ENCODE data around the gene EAF1.
"Not testable (repeated sequence)": the region's sequence is repeated elsewhere in the genome, so short reads cannot be mapped to it uniquely, and the experiment has no call there.

The EAF1 gene

GRCh38 chr3:15479400-15480224, 52.2 kb downstream of the EAF1 start:
- DNase-seq (ENCODE audit: low spot score): no peak

- DNase-seq (ENCODE audit: low spot score): not testable (repeated sequence)
Measured at GRCh38 chr3:15484551-15484950, 57.2 kb downstream of the EAF1 start.

DNA sequence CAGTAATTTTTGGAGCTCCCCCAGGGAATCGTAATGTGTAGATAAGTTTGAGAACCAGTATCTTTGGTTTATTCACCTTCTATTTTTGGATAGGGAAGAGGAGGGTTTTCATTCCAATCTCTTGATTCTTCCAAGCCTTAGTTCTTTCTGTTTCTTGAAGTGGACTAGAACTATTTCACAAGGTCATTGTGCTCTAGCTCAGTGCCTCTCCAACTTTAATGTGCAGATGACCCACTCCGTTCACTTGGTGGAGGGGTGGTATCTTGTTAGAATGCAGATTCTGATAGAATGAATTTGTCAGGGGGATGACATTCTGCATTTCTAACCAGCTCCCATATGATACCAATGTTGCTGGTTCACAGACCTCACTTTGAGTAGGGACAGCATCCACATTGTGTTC, 58.6 kb downstream of the EAF1 start:
- DNase-seq (ENCODE audit: low spot score): no peak

- no peak for DNase-seq (ENCODE audit: low spot score)
Measured at GRCh38 chr3:15486979-15487378, 59.6 kb downstream of the EAF1 start.

DNA sequence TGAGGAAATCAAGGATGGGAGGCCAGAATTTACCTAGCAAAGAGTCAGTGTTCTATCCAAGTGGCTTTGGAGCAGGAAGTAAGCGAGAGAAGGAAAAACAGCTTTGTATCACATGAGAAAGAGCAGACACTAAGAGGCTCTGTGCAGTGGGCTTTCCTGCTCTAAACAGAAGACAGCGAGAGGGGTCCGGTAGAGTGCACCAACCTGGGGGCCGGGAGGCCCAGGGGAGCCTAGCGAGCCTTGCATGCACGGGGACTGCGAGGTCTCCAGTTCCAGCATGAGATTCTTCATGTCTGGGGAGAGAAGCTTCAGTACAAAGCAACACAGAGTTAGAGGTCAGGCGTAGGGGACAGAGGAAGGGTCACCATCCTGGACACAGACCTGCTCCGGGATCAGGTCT, 60.6 kb downstream of the EAF1 start:
- no peak for DNase-seq (ENCODE audit: low spot score)

DNA sequence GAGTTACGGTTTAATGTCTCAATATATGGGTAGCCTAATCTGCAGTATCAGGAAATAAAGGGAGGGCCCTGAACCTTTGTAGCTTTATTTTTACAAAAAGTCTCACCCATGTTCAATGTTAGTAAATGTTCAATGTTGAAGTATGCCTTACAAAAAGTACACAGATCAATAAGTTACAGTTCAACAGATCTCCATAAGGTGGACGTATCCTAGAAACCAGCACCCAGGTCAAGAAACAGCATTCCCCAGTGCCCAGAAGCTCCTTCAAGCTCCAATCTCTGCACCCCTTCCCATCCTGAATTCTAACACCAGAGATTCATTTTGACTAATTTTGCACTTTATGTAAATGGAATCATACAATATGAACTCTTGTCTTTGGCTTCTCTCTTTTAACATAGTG, 62.8 kb downstream of the EAF1 start:
- no peak for DNase-seq (ENCODE audit: low spot score)

DNA sequence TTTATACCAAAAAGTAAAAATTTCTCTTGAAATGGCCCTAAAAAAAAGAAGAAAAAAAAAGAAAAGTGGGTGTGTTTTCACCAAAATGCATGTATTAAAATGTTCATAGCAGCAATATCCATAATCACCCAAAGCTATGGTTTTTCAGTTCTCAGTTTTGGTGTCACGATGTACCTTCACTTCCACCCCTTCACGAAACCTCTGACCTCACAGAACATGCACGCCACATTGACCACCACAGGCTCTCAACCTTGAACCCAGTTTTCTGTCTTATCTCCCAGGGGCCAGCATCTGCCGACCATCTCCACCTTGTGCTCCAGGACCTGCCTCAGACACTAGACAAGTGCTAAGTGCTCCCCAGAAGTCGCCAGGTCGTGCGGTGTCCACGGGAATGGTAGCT, 63.7 kb downstream of the EAF1 start:
- no peak for DNase-seq (ENCODE audit: low spot score)

Small RNA genes lying within 50 kb of the gene (small RNA-seq; reads per million reads assigned to genes)
- 0 reads per million in 2 experiments for gene RNU6-1024P

Measured in SK-N-DZ (cell line).